Activated T-helper 17 cell treated with anti-CD3 and anti-CD28 coated beads, Interleukin-2, amount 50 U/mL, for 72 hours (primary cell): ENCODE data around the gene CEP250. TPM values are rescaled to one million over a fixed set of nuclear protein-coding genes. Genes with fewer than 3 reads are reported as not detected.
"Not testable (repeated sequence)": the region's sequence is repeated elsewhere in the genome, so short reads cannot be mapped to it uniquely, and the experiment has no call there.

ENCODE experiments used
- ATAC-seq: fragments of 150-1000 bp; cut with Tn5 transposase; replicated peaks from 2 replicates; pipeline ENCODE4 v1.10.0; 2021; ENCODE audit warnings: mild to moderate bottlenecking, moderate library complexity
- H3K27ac Mint-ChIP-seq: one replicate; pipeline ENCODE4 v1.8.0; 2022; ENCODE audit warnings: mixed read lengths
- H3K27me3 Mint-ChIP-seq: one replicate; pipeline ENCODE4 v1.8.0; 2022; ENCODE audit warnings: mixed read lengths
- H3K36me3 Mint-ChIP-seq: one replicate; pipeline ENCODE4 v1.8.0; 2022; ENCODE audit warnings: low read depth, mild to moderate bottlenecking, mixed read lengths
- H3K4me1 Mint-ChIP-seq: one replicate; pipeline ENCODE4 v1.8.0; 2022; ENCODE audit warnings: mixed read lengths
- H3K4me3 Mint-ChIP-seq: one replicate; pipeline ENCODE4 v1.8.0; 2022; ENCODE audit warnings: mild to moderate bottlenecking, mixed read lengths
- H3K9me3 Mint-ChIP-seq: one replicate; pipeline ENCODE4 v1.8.0; 2022; ENCODE audit warnings: mixed read lengths
- total RNA-seq, 2 donors: library from RNA; stranded (reverse); gene quantifications; one replicate each; pipeline ENCODE4 v1.2.3, GENCODE V29; 2022

Gene CEP250
- total RNA-seq, 2 donors from 2014 or later: 77.8 to 88.3 TPM

GRCh38 chr20:35514371-35514932, 59.1 kb downstream of the CEP250 start:
- no peaks in the 10 kb centered on the region for H3K9me3 Mint-ChIP-seq
- no peak overlapping the region for H3K27ac Mint-ChIP-seq
- no peaks in the 10 kb centered on the region for H3K27me3 Mint-ChIP-seq
- ATAC-seq: no peak
- no peaks in the 10 kb centered on the region for H3K4me1 Mint-ChIP-seq
- no peak overlapping the region for H3K4me3 Mint-ChIP-seq
- peaks cover 47% of the 10 kb centered on the region for H3K36me3 Mint-ChIP-seq

GRCh38 chr20:35515341-35515740, 59.9 kb downstream of the CEP250 start:
- Mint-ChIP-seq H3K27me3 (no peaks in the 10 kb centered on the region), H3K4me1 (no peaks in the 10 kb centered on the region), H3K36me3 (peaks cover 38% of the 10 kb centered on the region), H3K9me3 (no peaks in the 10 kb centered on the region), H3K4me3 (no peak overlapping the region), H3K27ac (no peak overlapping the region)
- no peak for ATAC-seq

GRCh38 chr20:35515949-35516645, 60.7 kb downstream of the CEP250 start:
- peak; percentile 35 for ATAC-seq
- peak overlapping the region; percentile 20 for H3K27ac Mint-ChIP-seq

GRCh38 chr20:35517125-35517524, 61.7 kb downstream of the CEP250 start:
- Mint-ChIP-seq H3K4me1 (no peaks in the 10 kb centered on the region), H3K36me3 (peaks cover 20% of the 10 kb centered on the region), H3K4me3 (no peak overlapping the region), H3K9me3 (no peaks in the 10 kb centered on the region), H3K27ac (peak overlapping the region; percentile 20), H3K27me3 (no peaks in the 10 kb centered on the region)
- ATAC-seq: no peak

More at GRCh38 chr20:35515949-35516645, 60.7 kb downstream of the CEP250 start:
- Mint-ChIP-seq H3K9me3 (no peaks in the 10 kb centered on the region), H3K4me1 (no peaks in the 10 kb centered on the region), H3K27me3 (no peaks in the 10 kb centered on the region), H3K36me3 (peaks cover 30% of the 10 kb centered on the region), H3K4me3 (no peak overlapping the region)

GRCh38 chr20:35517767-35518166, 62.4 kb downstream of the CEP250 start:
- H3K4me1 Mint-ChIP-seq, H3K27me3 Mint-ChIP-seq, ATAC-seq, H3K27ac Mint-ChIP-seq, H3K9me3 Mint-ChIP-seq, H3K4me3 Mint-ChIP-seq: not testable (repeated sequence)
- H3K36me3 Mint-ChIP-seq: peaks cover 14% of the 10 kb centered on the region

GRCh38 chr20:35518955-35519354, 63.6 kb downstream of the CEP250 start:
- ATAC-seq: no peak
- Mint-ChIP-seq H3K9me3 (no peaks in the 10 kb centered on the region), H3K27me3 (no peaks in the 10 kb centered on the region), H3K27ac (no peak overlapping the region), H3K36me3 (peaks cover 2% of the 10 kb centered on the region), H3K4me3 (no peak overlapping the region), H3K4me1 (no peaks in the 10 kb centered on the region)

GRCh38 chr20:35523298-35523888, 68.0 kb downstream of the CEP250 start:
- Mint-ChIP-seq H3K27me3 (no peaks in the 10 kb centered on the region), H3K4me3 (no peak overlapping the region), H3K36me3 (no peaks in the 10 kb centered on the region), H3K27ac (no peak overlapping the region), H3K9me3 (no peaks in the 10 kb centered on the region), H3K4me1 (no peaks in the 10 kb centered on the region)
- ATAC-seq: no peak

- no peak overlapping the region for H3K4me3 Mint-ChIP-seq
- ATAC-seq: no peak
- H3K4me1 Mint-ChIP-seq: no peaks in the 10 kb centered on the region
- no peaks in the 10 kb centered on the region for H3K27me3 Mint-ChIP-seq
- no peak overlapping the region for H3K27ac Mint-ChIP-seq
- no peaks in the 10 kb centered on the region for H3K36me3 Mint-ChIP-seq
- no peaks in the 10 kb centered on the region for H3K9me3 Mint-ChIP-seq
These were observed 70.2 kb downstream of the CEP250 start for GRCh38 chr20:35525639-35526038.

GRCh38 chr20:35527122-35527769, 71.8 kb downstream of the CEP250 start:
- Mint-ChIP-seq H3K27ac (no peak overlapping the region), H3K36me3 (no peaks in the 10 kb centered on the region), H3K4me1 (no peaks in the 10 kb centered on the region), H3K27me3 (no peaks in the 10 kb centered on the region), H3K4me3 (no peak overlapping the region), H3K9me3 (no peaks in the 10 kb centered on the region)
- no peak for ATAC-seq

- no peak for ATAC-seq
- H3K4me3 Mint-ChIP-seq: no peak within 1 kb of the TSS
- no peaks in the 10 kb centered on the region for H3K4me1 Mint-ChIP-seq
- H3K36me3 Mint-ChIP-seq: no peaks in the 10 kb centered on the region
- no peaks in the 10 kb centered on the region for H3K9me3 Mint-ChIP-seq
- H3K27me3 Mint-ChIP-seq: no peaks in the 10 kb centered on the region
- no peak within 1 kb of the TSS for H3K27ac Mint-ChIP-seq
These were observed 74.2 kb downstream of the CEP250 start, which contains the start of gene C20orf173 for GRCh38 chr20:35529552-35529951. Gene C20orf173, minus strand, starts transcription at chr20:35529652. Its CDS starts 279 bp downstream, at chr20:35529373.

- no peaks in the 10 kb centered on the region for H3K9me3 Mint-ChIP-seq
- H3K4me3 Mint-ChIP-seq: no peak overlapping the region
- no peak for ATAC-seq
- no peaks in the 10 kb centered on the region for H3K27me3 Mint-ChIP-seq
- no peak overlapping the region for H3K27ac Mint-ChIP-seq
- no peaks in the 10 kb centered on the region for H3K4me1 Mint-ChIP-seq
- peaks cover 16% of the 10 kb centered on the region for H3K36me3 Mint-ChIP-seq
These were observed 84.4 kb downstream of the CEP250 start for GRCh38 chr20:35539756-35540212.

- no peaks in the 10 kb centered on the region for H3K4me1 Mint-ChIP-seq
- no peaks in the 10 kb centered on the region for H3K27me3 Mint-ChIP-seq
- peak overlapping the region; percentile 83 for H3K4me3 Mint-ChIP-seq
- H3K27ac Mint-ChIP-seq: peak overlapping the region; percentile 71
- H3K36me3 Mint-ChIP-seq: peaks cover 16% of the 10 kb centered on the region
- no peak for ATAC-seq
- H3K9me3 Mint-ChIP-seq: no peaks in the 10 kb centered on the region
These were observed 85.9 kb downstream of the CEP250 start for GRCh38 chr20:35541118-35541782.

- Mint-ChIP-seq H3K4me1 (no peaks in the 10 kb centered on the region), H3K27ac (peak within 1 kb of the TSS; percentile 71), H3K4me3 (peak within 1 kb of the TSS; percentile 83), H3K36me3 (peaks cover 16% of the 10 kb centered on the region), H3K27me3 (no peaks in the 10 kb centered on the region), H3K9me3 (no peaks in the 10 kb centered on the region)
- ATAC-seq: peak; percentile 99
These were observed 86.6 kb downstream of the CEP250 start, which contains the start of gene ERGIC3 for GRCh38 chr20:35541783-35542662. Gene ERGIC3, plus strand, starts transcription at chr20:35542078. Its CDS starts 20 bp downstream, at chr20:35542098.
